HepG2 (cell line): ENCODE measurements around the gene SRSF10. TPM values are rescaled to one million over a fixed set of nuclear protein-coding genes. Genes with fewer than 3 reads are reported as not detected.

Experiments used
- ATAC-seq: fragments of 200-7000 bp; cut with Tn5 transposase; 3 replicates; pipeline ENCODE4 v1.9.1; 2020; ENCODE audit warnings: mild to moderate bottlenecking, moderate library complexity
- BruUV-seq: library from RNA; stranded (reverse); fragments of 400-500 nt; replicated peaks from 2 replicates; lab custom pipeline; 2021; lab: Mats Ljungman, UMichigan
- CTCF ChIA-PET: fragments of 300-600 bp; formaldehyde crosslinking; extraction: SDS; loops from one replicate; lab custom pipeline; 2021; ENCODE audit warnings: low total read pairs, inconsistent platforms, low intra/inter-chr PET ratio; lab: Yijun Ruan, JAX
- POLR2A ChIA-PET: fragments of 350-600 bp; sonication (Branson Sonifier 250); formaldehyde crosslinking; loops from one replicate; lab custom pipeline; 2020; ENCODE audit warnings: antibody characterized with exemption, inconsistent platforms; lab: Yijun Ruan, JAX
- DNase-seq: peaks from one replicate; pipeline ENCODE4 v3.0.0-alpha.2; 2015; ENCODE audit warnings: low spot score
- FAIRE-seq: peaks from 3 replicates; lab custom pipeline; 2011; peaks lifted over from hg19 to GRCh38; lab: Jason Lieb, UNC
- H2AFZ ChIP-seq: one replicate; pipeline ENCODE4 v1.6.1; 2011; ENCODE audit warnings: low read length, inconsistent platforms
- H3K27ac ChIP-seq: fragments of 300-600 bp; 3 replicates; pipeline ENCODE4 v1.8.0; 2011; ENCODE audit warnings: mixed run types, mild to moderate bottlenecking, mixed read lengths, low read length, inconsistent platforms; ENCODE audit not compliant: insufficient read depth; ENCODE audit errors: extremely low read length
- H3K27me3 ChIP-seq, 2 experiments: fragments of 200-600 bp in 1 of 2; 2 replicates in 1 of 2; 3 replicates in 1 of 2; pipeline versions ENCODE4 v1.6.0 to v1.8.0; 2011; ENCODE audit warnings: low read length in 2 of 2, mild to moderate bottlenecking in 2 of 2, moderate library complexity in 2 of 2, inconsistent platforms in 1 of 2; ENCODE audit not compliant: insufficient read depth in 2 of 2, control insufficient read depth in 1 of 2
- H3K36me3 ChIP-seq, 2 experiments: fragments of 200-600 bp in 1 of 2; replicated peaks in 1 of 2; 2 replicates in 1 of 2; 3 replicates in 1 of 2; pipeline versions ENCODE4 v1.5.1 to v1.8.0; 2011; ENCODE audit warnings: low read length in 2 of 2, inconsistent platforms in 1 of 2; ENCODE audit not compliant: insufficient read depth in 2 of 2, control insufficient read depth in 1 of 2
- H3K4me1 ChIP-seq: 2 replicates; pipeline ENCODE4 v1.5.1; 2012; ENCODE audit warnings: low read length, inconsistent platforms; ENCODE audit not compliant: insufficient read depth
- H3K4me2 ChIP-seq: 2 replicates; pipeline ENCODE4 v1.6.0; 2011; ENCODE audit warnings: low read depth, low read length, inconsistent platforms
- H3K4me3 ChIP-seq, 3 experiments: fragments of 200-600 bp in 1 of 3; sonication (generic), shearing (Covaris generic) in 1 of 3; replicated peaks in 1 of 3; 2 replicates each; pipeline ENCODE4 v1.5.1; 2011 to 2016; ENCODE audit warnings: low read length in 3 of 3, inconsistent platforms in 2 of 3, low read depth in 2 of 3, mild to moderate bottlenecking in 2 of 3, control low read depth in 1 of 3, mixed read lengths in 1 of 3; ENCODE audit not compliant: insufficient read depth in 1 of 3
- H3K79me2 ChIP-seq: one replicate; pipeline ENCODE4 v1.6.1; 2011; ENCODE audit warnings: low read length, inconsistent platforms; ENCODE audit not compliant: insufficient read depth
- H3K9ac ChIP-seq: 2 replicates; pipeline ENCODE4 v1.6.0; 2011; ENCODE audit warnings: mild to moderate bottlenecking, low read depth, low read length, inconsistent platforms; ENCODE audit not compliant: insufficient read depth
- H3K9me3 ChIP-seq: 2 replicates; pipeline ENCODE4 v1.5.1; 2012; ENCODE audit warnings: mild to moderate bottlenecking, low read length
- H4K20me1 ChIP-seq: 2 replicates; pipeline ENCODE4 v1.6.0; 2011; ENCODE audit warnings: inconsistent platforms, mild to moderate bottlenecking, low read length, moderate library complexity; ENCODE audit not compliant: insufficient read depth
- ARID3A ChIP-seq: IDR thresholded peaks from 2 replicates; pipeline ENCODE4 v1.6.1; 2012; ENCODE audit warnings: low read depth, low read length, improper control_type of control experiment
- FOXK1 ChIP-seq: sonication (generic); formaldehyde crosslinking; IDR thresholded peaks from 2 replicates; pipeline ENCODE4 v1.4.0; 2020; ENCODE audit warnings: low read depth, missing genetic modification reagents, borderline replicate concordance
- GATAD2A ChIP-seq: IDR thresholded peaks from 2 replicates; pipeline ENCODE4 v1.6.1; 2016
- GFI1 ChIP-seq: sonication (generic); formaldehyde crosslinking; IDR thresholded peaks from 2 replicates; pipeline ENCODE4 v1.5.0; 2020; ENCODE audit warnings: missing genetic modification reagents, mild to moderate bottlenecking, borderline replicate concordance
- GRHL1 ChIP-seq: sonication (generic); formaldehyde crosslinking; conservative IDR thresholded peaks from 2 replicates; pipeline ENCODE4 v1.8.0; 2022; ENCODE audit warnings: missing genetic modification reagents
- MIXL1 ChIP-seq: IDR thresholded peaks from 2 replicates; pipeline ENCODE4 v1.6.1; 2016
- RFXANK ChIP-seq: IDR thresholded peaks from 2 replicates; pipeline ENCODE4 v1.6.1; 2016
- SOX13 ChIP-seq, 3 experiments: fragments of 450-650 bp in 1 of 3; sonication (generic) in 1 of 3; formaldehyde crosslinking in 1 of 3; IDR thresholded peaks in 2 of 3; conservative IDR thresholded peaks in 1 of 3; 2 replicates each; pipeline versions ENCODE4 v1.5.0 to v1.6.1; 2016 to 2020; ENCODE audit warnings: antibody characterized with exemption in 1 of 3, mild to moderate bottlenecking in 1 of 3, missing compliant biosample characterization in 1 of 3, missing genetic modification reagents in 1 of 3, moderate library complexity in 1 of 3
- YEATS4 ChIP-seq: sonication (generic); formaldehyde crosslinking; IDR thresholded peaks from 2 replicates; pipeline ENCODE4 v1.4.0; 2020; ENCODE audit warnings: missing genetic modification reagents, borderline replicate concordance
- ZNF367 ChIP-seq: sonication (generic); formaldehyde crosslinking; IDR thresholded peaks from 2 replicates; pipeline ENCODE4 v1.4.0; 2020; ENCODE audit warnings: missing genetic modification reagents, borderline replicate concordance
- ZNF549 ChIP-seq: sonication (generic); formaldehyde crosslinking; IDR thresholded peaks from 2 replicates; pipeline ENCODE4 v1.5.0; 2020; ENCODE audit warnings: missing genetic modification reagents
- WGBS: methylation state at CpG from one replicate; pipeline ENCODE4 v1.1.6; 2017; ENCODE audit warnings: low lambda C conversion rate; 5-methylcytosine and 5-hydroxymethylcytosine counted together
- in situ Hi-C: cut with HindIII; loops from 2 replicates; pipeline ENCODE4 v1.10.0; 2017; ENCODE audit warnings: low pct_unique_long_range_greater_than_20kb; ENCODE audit not compliant: extremely low pct_ligation_motif_present
- intact Hi-C: fragments of 100-400 bp; cut with micrococcal nuclease; formaldehyde crosslinking; loops from one replicate; pipeline ENCODE4 v1.10.0; 2022; ENCODE audit not compliant: unreplicated experiment
- polyA plus RNA-seq, 8 experiments: library from polyadenylated mRNA; depleted of rRNA in 3 of 8; stranded (reverse) in 7 of 8; unstranded in 1 of 8; fragments of >200 nt; fragmentation: Illumina TruSeq in 4 of 8; extraction: Trizol in 4 of 8; gene quantifications; 2 replicates each; pipeline versions ENCODE4 v1.2.1 to v1.2.3, GENCODE V29; 2011 to 2016; ENCODE audit warnings: low read depth in 4 of 8, missing spikeins in 1 of 8, mixed read lengths in 1 of 8; ENCODE audit not compliant: insufficient read depth in 1 of 8
- total RNA-seq, 5 experiments: library from RNA; depleted of rRNA; stranded (reverse); fragments of >200 nt; fragmentation: Illumina TruSeq; extraction: Trizol; gene quantifications; 2 replicates each; pipeline ENCODE4 v1.2.3, GENCODE V29; 2016; ENCODE audit warnings: low read depth in 1 of 5
- TF ChIP-seq, protein P1 (sequence below), 2 experiments: sonication (generic) in 1 of 2; formaldehyde crosslinking in 1 of 2; IDR thresholded peaks; 2 replicates each; pipeline versions ENCODE4 v1.6.1 to v1.9.0; 2014 to 2022; ENCODE audit warnings: antibody characterized with exemption in 1 of 2, borderline replicate concordance in 1 of 2, inconsistent platforms in 1 of 2, low read depth in 1 of 2, missing genetic modification reagents in 1 of 2

The SRSF10 gene
- total and polyA plus RNA-seq, 2 of the 13 experiments (the other 11 are each of a cell fraction or from before 2014, with no cell fraction given): 126 to 186 TPM

DNA sequence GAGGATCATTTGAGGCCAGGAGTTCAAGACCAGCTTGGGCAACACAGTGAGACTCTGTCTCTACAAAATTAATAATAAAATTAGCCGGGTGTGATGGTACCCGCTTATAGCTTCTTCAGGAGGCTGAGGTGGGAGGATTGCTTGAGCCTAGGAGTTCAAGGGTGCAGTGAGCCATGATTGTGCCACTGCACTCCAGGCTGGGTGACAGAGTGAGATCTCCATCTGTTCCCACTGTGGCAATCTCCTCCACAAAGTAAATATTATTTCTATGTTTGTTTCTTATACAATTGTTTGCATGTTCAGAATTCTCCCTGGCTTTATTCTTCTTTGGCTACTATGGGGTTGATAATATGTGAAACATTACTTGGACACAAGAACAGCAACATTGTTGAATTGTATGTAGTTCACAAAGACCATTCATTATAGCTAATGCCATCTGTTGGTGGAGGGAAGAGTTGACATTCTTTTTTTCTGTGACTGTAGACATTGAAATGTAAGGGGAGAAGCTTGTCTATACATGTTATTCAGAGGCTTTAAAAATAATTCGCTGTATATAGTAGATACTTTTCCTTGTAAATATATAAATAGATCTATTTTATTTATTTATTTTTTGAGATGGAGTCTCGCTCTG lies 47.8 kb upstream of the SRSF10 start:
- in situ Hi-C loops: no loop called here
- Histone ChIP-seq H3K27ac (peak overlapping the region; percentile 19), H3K9ac (no peak overlapping the region), H3K4me1 (peaks cover 59% of the 10 kb centered on the region), H3K79me2 (peaks cover 11% of the 10 kb centered on the region), H4K20me1 (no peaks in the 10 kb centered on the region), H3K9me3 (no peaks in the 10 kb centered on the region), H3K4me3 (no peak overlapping the region), H2AFZ (no peak overlapping the region), H3K4me2 (no peak overlapping the region), H3K36me3 (peaks cover 3 to 10% of the 10 kb centered on the region in 2 experiments; a peak in 3 of 5 replicates), H3K27me3 (no peaks in the 10 kb centered on the region)
- FAIRE-seq (peak; percentile 50), DNase-seq (peak; percentile 60), ATAC-seq (peak; percentile 67)
- POLR2A ChIA-PET: interaction anchor here (0.7 to 1.7 kb wide), 7 partner anchors 9 to 68 kb away, joined by 3 to 10 read pairs (median 4); partner anchors contain the start of genes PNRC2 and SRSF10
- intact Hi-C loops: loop anchor here (2.0 to 5.0 kb wide), 2 partner anchors 49 to 71 kb away; partner anchors contain the start of gene PNRC2
- CTCF ChIA-PET: interaction anchor here (1.1 to 1.5 kb wide), 3 partner anchors 9 to 79 kb away, joined by 3 to 9 read pairs (median 6); partner anchors contain the start of gene PNRC2
- BruUV-seq: no TSS peak
- WGBS: 76% methylated on average over 4 of the region's 4 CpGs
- TF ChIP-seq, protein P1, sequence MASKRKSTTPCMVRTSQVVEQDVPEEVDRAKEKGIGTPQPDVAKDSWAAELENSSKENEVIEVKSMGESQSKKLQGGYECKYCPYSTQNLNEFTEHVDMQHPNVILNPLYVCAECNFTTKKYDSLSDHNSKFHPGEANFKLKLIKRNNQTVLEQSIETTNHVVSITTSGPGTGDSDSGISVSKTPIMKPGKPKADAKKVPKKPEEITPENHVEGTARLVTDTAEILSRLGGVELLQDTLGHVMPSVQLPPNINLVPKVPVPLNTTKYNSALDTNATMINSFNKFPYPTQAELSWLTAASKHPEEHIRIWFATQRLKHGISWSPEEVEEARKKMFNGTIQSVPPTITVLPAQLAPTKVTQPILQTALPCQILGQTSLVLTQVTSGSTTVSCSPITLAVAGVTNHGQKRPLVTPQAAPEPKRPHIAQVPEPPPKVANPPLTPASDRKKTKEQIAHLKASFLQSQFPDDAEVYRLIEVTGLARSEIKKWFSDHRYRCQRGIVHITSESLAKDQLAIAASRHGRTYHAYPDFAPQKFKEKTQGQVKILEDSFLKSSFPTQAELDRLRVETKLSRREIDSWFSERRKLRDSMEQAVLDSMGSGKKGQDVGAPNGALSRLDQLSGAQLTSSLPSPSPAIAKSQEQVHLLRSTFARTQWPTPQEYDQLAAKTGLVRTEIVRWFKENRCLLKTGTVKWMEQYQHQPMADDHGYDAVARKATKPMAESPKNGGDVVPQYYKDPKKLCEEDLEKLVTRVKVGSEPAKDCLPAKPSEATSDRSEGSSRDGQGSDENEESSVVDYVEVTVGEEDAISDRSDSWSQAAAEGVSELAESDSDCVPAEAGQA (IDR thresholded peaks at IDR 0.05; ENCODE audit: low read depth): no peak
- TF ChIP-seq, protein P1 (CRISPR knock-in tag; IDR thresholded peaks at IDR 0.05; ENCODE audit: borderline replicate concordance): no peak
- peak; percentile 35; the same call in 1 of the 2 replicates for TF ChIP-seq GATAD2A
- TF ChIP-seq YEATS4: no peak
- no peak for TF ChIP-seq ZNF367 (CRISPR knock-in tag)
- TF ChIP-seq GFI1 (CRISPR knock-in tag): no peak
- no peak for TF ChIP-seq SOX13 (IDR thresholded peaks at IDR 0.05)
- no peak for TF ChIP-seq SOX13 (CRISPR knock-in tag; conservative IDR thresholded peaks at IDR 0.05 in 1 of 2, IDR thresholded peaks at IDR 0.05 in 1 of 2)
- TF ChIP-seq RFXANK (CRISPR knock-in tag): no peak
- 0 out of 2 replicates have a peak, but pooled peaks have one; percentile 12 for TF ChIP-seq FOXK1
- TF ChIP-seq ARID3A: 0 out of 2 replicates have a peak, but pooled peaks have one; percentile 40
- no peak for TF ChIP-seq ZNF549 (CRISPR knock-in tag)
- TF ChIP-seq MIXL1 (CRISPR knock-in tag): peak; percentile 45; the same call in 1 of the 2 replicates
- TF ChIP-seq GRHL1 (CRISPR knock-in tag): no peak
